Activated effector memory CD4-positive, alpha-beta T cell treated with Interleukin-2 at 50 U/mL for 16 hours (primary cell): ENCODE measurements around the gene IL22RA2.
"Not testable (repeated sequence)": the region's sequence is repeated elsewhere in the genome, so short reads cannot be mapped to it uniquely, and the experiment has no call there.

Experiments
- DNase-seq: peaks from one replicate; pipeline ENCODE4 v3.0.0-alpha.2; 2020

IL22RA2 gene

DNA sequence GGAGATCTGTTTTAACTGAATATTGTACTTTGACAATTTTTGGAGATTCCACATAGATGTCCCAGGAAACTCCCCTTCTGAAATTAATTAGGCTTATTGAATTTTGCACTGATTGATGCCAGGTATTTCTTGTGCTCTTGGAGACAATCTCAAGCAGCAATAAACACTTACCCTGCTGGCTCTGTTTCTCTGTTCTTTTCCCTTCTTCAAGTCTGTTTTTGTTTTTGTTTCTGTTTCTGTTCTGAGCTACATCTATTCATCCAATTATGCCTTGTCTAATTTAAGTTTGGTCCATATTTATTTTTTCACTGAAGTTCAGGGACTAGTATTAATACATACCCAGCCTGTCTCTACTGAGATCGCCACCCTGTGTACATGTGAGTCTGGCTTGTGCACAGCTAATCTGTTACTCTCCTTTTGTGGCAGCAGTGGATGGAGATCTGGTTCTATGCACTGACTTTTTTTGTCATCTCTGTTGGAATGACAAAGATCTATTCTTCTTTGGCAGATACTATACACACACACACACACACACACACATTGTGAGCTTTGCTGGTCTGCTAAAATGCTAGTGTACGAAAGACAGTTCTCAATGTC, 51.9 kb downstream of the IL22RA2 start:
- no peak for DNase-seq

DNA sequence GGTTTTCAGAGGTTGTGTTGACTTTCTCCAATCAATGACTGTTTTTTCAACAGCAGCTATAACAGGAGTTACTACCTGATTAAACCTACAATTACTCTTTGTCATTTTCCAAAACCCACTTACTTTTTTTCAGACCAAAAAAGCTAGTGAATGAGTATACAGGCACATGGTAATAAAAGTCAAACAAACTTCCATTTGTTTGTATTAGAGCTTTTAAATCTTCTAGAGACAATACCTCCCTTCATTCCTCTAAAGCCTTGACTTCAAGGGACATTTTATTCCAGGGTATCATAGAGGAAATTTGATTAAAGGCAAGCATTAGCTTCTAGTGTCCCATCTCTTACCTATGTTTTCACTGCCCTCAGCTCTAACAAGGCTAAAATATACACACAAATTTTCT, 52.7 kb downstream of the IL22RA2 start:
- DNase-seq = no peak

DNA sequence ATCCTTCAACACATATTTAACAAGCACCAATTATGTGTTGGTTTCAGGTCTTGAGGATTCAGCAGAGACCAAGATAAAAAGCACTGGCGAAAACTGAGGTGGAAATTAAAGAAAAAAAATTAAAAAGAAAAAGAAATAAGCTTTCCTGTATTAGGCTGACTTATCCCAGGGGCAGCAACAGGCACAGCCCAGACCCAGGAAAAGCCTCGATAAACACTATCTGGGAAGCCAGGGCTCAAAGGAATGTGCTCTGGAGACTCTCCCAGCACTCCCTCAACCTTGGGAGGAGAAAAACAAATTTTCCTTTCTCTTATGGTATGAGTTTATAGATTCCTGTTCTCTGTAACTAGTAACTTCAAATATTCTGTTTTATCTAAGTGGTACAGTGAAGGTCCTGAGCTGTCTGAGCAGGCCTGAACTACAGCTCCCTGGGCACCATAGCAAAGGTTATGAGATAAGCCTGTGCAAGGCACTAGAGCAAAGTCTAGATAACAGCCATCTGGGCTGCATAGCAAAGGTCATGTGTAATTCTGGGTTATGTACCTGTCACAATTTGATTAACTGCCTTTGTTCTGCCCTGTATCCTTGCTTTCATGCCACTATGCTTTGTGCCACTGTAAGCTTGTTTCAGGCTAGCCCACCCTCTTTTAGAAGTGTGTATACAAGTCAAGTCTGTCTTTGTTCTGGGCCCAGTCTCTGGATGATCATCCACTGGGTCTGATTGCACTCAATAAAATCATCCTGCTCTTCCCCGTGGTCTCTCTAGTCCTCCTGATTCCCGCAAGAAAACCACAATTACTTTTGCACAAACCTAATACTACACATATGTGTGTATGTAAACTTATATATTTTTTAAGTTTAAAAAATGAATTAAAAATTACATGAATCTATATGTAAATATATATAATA, 54.0 kb downstream of the IL22RA2 start:
- no peak for DNase-seq

DNA sequence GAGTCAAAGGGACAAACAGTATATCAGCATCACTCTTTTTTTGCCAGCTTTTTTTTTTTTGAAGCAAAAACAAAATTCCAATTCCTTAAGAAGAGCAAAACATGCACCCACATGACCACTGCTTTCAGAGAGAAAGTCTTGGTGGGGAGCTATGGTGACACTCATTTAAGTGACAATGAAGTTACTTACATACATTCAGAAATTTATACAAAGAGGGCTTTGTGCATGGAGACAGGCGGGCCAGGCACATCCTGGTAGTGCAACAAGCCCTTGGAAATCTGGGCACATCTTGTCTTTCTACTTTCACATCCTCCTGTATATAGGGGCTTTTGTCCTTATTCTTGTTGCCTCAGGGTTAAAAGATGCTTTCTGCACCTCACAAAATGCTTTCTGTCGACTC, 55.9 kb downstream of the IL22RA2 start:
- DNase-seq = no peak

DNA sequence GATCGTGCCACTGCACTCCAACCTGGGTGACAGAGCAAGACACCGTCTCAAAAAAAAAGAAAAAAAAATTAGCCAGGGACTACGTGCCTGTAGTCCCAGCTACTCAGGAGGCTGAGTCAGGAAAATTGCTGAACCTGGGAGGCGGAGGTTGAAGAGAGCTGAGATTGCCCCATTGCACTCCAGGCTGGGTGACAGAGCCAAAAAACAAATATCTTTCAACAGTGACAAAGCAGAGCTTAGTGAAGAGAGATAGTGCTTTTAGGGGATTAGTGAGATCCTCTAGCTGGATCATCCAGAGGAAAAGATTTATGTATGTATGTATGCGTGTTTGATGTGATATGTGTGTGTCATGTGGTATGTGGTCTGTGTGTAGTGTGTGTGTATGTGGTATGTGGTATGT, 56.6 kb downstream of the IL22RA2 start:
- no peak for DNase-seq

DNA sequence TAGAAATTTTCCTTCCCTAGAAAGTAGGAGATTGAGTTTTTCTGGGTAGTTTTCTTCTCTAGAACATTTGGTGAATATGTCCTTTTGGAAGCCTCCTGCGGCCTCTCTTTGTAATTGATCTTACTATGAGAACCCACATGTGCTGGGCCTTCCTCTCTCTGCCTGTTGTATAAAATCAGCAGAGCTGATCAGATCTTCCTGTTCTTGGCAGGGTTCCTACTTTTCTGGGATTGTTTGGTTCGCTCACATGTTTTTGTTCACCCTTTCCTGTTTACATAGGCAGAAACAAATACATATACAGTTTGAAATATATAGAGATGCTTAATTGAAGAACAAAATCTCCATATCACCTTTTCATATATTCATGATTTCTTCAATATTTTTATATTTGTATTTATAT, 57.8 kb downstream of the IL22RA2 start:
- no peak for DNase-seq

DNA sequence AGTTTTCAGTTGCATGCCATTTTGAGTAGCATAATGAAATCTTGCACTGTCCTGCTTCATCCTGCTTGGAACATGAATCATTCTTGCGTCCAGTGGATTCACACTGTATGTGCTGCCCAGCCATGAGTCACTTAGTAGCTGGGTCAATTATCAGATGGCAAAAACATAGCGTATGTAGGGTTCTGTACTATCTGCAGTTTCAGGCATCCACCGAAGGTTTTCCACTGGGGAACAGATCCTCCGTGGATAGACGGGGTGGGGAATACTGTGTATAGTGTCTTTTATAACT, 61.4 kb downstream of the IL22RA2 start:
- DNase-seq = no peak

DNA sequence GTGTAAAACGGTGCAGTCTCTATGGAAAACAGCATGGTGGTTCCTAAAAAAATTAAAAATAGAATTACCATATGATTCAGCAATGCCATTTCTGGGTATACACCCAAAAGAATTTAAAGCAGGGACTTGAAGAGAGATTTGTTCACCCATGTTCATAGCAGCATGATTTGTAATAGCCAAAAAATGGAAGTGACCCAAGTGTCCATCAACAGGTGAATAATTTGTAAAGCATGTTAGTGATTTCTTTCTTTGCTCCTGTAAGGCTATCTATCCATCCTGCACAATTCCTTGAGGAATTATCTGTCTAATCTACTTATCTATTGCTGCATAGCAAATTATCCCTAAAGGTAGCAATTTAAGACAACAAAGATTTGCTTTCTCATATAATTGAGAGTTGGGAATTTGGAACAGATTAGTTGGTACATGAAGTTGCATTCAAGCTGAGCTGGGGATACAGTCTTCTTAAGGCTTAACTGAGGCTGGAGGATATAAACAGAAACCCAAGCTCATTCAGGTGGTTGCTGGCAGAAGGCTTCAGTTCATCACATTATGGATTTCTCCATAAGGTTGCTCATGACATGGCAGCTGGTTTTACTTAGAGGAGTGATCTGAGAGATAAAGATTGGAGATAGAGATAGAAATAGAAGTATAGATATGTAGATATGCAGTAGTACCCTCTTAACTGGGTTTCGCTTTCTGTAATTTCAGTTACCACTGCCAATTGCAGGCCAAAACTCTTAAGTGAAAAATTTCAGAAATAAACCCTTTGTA, 62.0 kb downstream of the IL22RA2 start:
- DNase-seq = no peak

DNA sequence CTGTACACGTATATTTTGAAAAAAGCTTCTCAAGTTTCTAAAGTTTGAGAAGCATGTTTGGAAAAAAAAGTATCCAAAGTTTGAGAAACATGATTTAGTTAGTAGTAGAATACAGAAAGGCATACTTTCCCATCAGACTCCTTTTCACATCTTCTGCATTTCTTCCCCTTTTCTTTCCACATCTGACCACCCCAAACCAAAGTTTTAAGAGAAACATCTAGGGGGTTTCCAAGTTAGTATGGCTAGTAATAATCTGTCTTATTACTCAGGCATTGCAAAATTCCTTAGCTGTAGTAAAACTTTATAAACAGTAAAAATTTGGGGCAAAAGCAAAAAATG, 65.7 kb downstream of the IL22RA2 start:
- DNase-seq = no peak

DNA sequence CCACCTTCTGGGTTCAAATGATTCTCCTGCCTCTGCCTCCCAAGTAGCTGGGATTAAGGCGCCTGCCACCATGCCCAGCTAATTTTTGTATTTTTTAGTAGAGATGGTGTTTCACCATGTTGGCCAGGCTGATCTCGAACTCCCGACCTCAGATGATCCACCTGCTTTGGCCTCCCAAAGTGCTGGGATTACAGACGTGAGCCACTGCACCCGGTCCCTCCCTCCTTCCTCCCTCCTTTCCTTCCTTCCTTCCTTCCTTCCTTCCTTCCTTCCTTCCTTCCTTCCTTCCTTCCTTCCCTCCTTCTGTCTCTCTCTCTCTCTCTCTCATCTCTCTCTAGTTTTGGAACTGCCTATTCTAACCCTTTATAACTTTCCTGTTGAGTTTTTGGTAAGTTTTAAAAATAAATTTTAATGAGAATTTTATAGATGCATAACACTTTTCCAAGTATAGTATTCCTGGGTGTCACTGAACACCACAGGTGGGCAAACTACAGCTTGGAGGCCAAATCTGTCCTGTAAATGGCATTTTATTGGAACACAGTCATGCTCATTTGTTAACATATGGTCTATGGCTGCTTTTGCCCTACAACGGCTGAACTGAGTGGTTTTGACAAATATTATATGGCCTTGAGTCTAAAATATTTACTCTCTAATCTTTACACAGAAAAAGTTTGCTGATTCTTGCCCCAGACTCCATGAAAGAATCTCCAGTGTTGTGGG, 66.2 kb downstream of the IL22RA2 start:
- not testable (repeated sequence) for DNase-seq

DNA sequence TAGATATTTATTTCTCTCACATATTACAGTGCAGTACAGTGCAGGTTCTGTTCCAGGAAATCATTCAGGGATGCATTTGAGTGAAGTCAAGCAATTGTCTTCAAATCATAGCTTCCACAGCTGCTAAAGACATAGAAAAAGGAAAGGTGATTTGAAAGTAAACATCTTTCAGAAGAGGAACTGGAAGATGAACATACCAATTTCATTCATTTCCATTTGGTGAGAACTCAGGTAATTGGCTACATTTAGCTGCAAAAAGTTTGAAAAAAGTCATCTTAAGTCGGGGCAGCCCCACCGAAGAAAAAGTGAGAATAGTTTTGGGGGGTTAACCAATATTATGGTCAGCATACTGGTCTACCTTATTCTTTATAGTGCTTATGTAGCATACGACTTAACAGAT, 67.3 kb downstream of the IL22RA2 start:
- DNase-seq = no peak

DNA sequence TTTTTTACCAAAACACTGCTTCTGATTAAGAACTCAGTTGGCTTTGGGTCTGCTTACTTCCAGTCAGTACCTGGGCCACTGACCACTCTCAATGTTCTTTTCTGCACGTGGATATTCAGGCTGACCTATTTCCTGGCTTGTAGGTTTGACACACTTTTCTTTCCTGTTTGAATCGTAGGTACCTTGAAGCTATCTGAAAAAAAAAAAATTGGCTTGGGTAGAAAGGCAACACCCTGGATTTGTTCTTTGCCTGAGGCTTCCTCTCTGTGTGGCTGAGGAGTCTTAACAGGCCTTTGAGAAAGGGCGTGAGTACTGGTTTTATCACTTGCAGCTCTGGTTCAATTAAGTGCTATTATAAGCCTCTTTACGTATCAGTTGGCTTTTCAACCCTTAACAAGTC, 68.1 kb downstream of the IL22RA2 start:
- DNase-seq = no peak

DNA sequence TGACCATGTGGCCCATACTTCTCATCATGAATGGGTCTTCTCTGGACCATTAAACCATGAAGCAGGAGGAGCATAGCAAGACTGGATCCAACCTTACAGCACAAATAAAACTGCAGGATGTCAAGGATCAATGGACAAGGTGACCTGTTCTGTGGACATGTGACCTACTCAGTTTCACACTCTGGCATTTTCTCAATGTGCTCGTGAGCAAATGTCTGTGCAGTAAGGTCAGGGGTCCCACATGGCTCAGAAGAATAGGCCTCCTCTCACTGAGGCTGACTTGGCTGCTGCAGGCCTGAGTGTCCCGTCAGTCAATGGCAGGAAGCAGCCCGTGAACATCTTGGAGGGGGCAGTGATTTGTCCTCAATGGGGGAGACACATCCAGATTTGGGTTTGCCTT, 68.5 kb downstream of the IL22RA2 start:
- DNase-seq = no peak

DNA sequence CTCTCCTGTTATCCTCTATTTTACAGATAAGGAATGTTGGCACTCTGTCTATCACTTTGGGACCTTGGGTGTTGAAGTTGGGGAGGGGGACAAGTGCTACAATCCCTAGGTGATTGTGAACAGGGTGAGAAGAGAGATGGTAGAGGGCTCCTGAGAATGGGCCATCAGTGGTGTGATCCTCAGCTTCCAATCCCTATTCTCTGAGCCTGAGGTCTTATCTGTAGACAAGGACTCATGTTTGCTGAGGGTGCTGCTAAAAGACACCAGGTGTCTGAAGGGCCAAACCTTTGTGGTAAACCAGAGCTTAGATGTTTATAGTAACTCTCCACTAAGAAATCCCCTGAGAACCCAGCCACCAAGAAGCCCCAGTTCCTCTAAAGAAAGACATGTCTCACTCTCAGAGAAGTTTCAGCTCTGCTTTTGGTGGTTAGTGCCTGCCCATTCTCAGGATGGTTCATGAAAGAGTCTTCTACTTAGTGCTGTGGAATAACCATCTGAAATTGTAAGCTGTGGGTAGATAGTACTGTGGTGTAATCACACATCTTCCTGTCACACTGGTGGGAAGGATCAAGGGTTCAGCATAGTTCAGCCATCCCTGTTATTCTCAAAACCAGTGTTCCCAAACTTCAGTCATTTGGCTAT, 70.5 kb downstream of the IL22RA2 start:
- DNase-seq = no peak

DNA sequence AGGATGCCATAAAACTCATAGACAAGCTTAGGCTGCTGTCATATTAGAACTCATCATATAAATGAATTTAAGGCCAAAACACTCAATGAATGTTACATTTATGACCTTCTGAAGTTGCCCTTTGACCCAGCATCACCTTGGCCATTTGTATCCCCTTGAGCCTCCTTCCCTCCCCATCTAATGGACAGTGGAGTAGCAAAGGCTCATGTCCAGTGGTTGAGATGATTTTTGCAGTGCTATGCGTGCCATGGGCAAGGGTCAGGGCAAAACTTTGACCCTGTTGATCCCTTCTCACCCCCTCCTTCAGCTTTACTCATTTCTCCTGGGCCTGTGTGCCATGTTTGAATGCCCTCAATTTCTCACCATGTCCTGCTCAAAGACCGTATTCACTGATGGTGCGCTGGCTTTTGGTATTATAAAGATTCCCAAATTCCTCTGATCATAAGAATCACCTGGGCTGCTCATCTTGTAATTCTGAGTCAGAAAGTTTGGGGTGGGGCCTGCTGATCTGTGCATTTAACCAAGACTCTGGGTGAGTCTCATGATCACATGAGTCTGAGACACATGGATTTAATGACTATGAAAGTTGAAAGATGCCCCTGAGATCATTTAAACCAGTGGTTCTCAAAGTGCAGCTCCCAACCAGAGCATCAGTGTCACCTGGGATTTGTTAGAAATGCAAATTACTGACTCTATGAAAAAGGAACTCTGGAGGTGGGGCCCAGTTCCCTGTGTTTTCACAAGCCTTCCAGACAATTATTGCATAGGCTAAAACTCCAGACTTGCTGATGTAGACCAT, 71.2 kb downstream of the IL22RA2 start:
- no peak for DNase-seq

DNA sequence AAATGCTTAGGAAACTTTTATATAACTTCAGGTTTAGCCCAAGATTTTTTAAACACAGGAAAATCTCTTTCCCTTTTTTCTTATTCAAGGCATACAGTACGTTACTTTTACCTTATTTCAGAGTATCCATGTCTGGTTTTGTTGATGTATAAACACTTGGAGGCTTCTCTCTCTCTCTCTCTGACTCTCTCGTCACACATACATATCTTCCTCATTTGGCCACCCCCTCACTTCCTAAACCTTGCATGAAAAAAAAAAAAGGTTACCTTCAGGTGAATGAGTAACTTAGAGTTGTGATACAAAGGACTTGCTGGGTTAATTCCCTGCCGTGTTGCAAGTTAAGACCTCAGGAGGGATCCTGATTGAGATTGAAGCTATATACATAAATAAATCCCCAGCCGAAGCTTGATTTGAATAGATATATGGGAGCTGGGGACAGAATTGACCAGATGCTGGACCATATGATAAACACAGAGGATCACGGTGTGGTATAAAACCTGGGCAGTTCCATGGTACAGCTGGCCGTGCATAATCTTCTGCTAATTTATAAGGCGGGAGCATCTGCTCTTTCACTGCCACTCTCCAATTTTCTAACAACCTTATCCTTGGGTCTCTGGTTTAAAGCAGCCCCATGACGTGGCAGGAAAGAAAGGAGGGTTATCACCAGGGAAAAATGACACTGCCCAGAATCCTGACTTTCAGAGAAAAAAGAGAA, 73.6 kb downstream of the IL22RA2 start:
- DNase-seq = no peak

DNA sequence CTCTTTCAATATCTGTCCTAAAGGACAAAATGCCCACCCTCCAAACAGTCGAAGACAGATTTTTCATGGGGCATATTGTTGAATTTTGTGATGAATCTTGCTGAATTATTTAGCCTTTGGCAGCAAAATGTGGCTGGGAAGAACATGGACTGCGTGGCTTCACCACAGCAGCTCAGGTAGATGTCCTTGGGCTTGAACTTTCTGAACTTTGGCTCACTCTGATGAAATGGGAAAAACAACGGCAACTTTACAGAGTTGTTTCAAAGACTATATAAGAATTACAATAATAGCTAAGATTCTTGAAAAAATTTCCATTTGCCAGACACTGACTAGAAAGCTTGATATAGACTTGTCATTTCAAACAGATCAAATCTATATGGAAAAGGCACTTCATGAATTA, 75.9 kb downstream of the IL22RA2 start:
- no peak for DNase-seq

DNA sequence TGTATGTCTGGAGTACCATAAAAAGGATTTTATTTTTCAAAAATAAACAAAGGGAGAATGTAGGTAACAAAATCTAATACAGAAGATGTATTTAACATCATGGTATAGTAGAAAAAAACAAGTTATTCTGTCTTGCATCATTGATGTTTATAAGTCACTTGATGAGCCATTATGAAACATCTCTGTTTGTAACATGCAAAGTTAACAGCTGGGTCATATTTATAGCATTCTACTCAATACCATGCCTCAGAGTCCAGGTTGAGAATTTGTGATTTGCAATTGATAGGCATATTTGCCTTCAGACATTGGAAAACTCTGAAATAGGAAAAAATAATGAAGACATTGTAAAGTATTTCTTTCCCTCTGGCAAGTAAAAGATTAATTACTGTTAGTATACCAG, 76.4 kb downstream of the IL22RA2 start:
- DNase-seq = no peak

DNA sequence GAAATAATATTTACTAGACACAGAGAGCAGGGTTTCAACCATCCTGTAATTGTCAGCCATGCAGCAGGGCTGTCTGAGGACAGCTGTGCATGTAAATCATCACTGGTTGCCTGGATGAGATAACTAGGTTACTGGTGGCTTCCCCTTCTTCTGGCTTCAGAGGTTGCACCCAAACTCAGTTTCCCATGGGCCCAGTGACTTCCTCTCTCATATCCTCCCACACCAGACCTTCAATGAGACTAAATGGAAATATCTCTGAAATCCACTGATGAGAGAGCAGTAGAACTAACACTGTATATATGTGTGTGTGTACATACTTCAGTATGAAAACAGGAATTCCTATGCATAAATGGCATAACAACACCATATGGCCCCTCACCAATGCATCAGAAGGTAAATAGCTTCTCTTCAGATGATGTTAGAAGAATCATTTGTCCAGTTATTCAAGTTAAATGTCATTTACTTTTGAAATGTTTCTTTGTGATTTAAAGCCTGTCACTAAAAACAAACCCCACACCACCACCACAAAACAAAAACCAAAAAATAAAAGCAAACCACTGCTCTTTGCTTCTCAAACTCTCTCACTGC, 77.7 kb downstream of the IL22RA2 start:
- DNase-seq = no peak

DNA sequence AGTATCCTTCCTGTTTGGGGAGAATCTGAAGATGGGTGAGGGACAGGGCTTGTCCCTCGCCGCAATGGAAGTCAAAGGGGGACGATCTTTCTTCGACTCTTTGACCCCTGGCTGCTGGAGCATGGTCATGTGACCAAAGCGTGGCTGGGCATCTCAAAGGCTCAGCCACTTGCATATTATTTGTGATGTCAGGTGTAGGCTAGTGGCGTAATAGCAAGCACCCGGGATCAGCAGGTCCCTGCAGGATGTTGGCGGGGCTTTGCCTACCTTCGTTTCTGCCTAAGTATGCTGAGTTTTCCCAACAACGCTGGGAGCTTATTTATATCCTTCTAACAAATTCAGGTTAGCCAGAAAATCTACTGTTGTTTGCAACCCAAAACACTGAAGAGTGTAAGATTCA, 78.4 kb downstream of the IL22RA2 start:
- DNase-seq = no peak

DNA sequence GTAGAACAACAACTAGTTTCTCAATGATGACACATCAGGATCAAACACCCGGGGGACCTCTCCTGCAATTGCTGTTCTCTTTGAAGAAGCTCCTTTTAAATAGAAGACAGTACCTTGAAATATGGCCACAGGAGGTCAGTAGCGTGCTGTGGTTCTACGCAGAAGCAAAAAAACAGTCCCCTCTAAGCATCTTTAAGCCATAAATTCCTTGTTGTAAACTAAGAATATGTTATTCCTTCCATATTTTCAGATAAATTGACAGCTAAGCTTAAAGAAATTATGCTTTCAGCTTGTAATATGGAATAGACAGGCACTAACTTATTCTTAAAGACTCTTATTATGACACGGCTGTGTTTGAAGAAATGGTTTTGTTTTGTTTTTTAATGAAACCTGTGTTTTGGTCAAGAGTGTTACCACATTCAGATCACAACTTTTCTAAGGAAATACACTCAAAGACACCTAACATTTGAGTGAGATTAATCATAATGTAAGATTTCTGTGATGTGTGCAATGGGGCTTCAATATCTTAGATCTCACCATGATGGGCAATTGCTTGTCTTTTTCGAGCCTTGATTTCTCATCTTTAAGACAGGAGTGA, 78.9 kb downstream of the IL22RA2 start:
- DNase-seq = peak; percentile 20
